HG03196 (cell line): ENCODE data around the gene PIMREG.
"Not testable (repeated sequence)": the region's sequence is repeated elsewhere in the genome, so short reads cannot be mapped to it uniquely, and the experiment has no call there.

Experiments used
- ATAC-seq: cut with Tn5 transposase; IDR thresholded peaks from one replicate; pipeline ENCODE4 v1.9.1; 2021; ENCODE audit not compliant: unreplicated experiment

PIMREG gene

DNA sequence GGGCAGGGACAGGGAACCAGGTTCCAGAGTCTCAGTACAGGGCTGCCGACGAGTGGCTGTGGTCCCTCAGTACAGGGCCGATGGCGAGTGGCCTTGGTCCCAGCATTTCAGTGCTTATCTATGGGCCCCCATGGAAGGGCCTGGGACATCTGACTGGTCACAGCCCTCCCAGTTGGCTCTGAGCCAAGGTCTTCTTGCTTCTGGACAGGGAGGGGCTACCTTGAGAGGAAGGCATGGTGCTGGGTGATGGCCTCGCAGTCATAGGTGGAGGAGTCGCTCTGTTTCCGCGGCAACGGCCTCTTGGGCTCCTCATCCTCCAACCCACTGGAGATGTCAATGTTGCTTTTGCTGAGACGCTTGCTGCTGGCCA lies 32.5 kb downstream of the PIMREG start:
- no peak for ATAC-seq

DNA sequence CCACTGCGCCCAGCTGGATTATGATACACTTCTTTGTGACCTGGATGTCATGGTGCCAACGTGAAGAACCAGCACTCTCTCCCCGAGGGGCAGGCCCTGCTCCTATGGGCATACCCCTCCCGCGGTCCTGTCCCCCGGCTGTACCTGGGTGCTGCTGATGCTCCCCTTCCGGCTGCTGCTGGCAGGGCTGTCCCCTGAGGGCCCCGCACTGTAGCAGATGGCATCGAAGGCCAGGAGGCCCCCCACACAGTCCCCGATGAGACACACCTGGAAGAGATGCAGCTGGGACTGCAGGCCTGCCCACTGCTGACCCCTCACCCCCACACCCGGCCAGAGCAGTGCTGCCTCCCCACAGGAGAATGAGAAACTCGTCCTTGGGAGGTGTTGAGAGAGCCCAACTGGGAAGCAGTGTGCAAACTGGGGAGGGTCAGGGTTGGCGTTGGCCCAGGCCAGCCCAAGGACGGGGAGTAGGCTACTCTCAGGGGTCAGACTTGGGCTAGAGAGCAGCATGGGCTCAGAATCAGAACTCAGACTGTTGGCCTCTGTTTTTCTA lies 33.7 kb downstream of the PIMREG start:
- no peak for ATAC-seq

DNA sequence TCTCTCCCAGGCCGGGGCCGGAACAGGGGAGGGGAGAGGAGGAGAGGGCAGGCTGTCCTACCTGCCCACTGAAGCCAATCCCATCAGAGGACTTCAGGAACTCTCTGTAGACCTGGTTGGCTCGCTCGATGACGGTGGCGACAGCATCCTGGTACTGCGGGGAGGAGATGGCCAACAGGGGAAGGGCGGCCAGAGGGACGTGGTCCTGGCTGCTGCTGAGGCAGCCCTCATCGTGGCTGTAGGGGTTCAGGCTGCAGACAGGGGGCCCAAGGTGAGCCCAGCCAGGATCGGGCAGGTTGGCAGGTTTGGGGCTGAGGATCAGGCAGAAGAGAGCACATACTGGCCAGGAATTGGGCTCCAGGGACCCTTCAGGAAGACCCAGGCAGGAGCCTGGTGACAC lies 34.2 kb downstream of the PIMREG start:
- ATAC-seq: no peak

DNA sequence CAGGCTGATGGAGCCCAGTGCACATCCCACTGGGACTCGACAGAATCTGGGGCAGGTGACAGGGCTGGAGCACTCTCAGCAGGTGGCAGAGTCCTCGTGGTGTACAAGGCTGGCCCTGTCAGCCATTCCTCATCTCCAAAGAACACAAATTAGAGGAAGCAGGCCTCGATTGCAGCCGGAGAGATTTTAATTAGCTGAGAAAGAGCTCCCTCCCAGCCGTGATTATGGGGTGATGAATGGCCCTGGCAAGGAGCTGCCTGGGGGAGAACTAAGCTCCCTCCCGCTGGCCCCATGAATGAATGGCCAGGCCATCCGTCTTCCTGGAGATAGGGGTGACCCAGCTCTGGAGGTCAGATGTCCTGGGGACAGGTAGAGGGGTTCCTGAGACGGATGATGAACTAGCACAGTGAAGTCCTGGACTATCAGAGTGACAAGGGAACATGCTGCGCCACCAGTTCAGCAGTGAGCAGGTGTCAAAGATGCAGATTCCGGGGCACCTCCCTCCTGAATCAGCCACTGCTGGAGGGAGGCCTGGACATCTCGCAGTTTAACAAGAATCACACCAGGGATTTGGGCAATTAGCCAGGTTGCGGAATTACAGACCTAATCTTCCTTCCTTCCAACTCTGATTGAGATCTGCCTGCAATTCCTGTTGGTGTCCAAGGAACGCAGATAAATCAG lies 35.5 kb downstream of the PIMREG start:
- ATAC-seq: no peak

DNA sequence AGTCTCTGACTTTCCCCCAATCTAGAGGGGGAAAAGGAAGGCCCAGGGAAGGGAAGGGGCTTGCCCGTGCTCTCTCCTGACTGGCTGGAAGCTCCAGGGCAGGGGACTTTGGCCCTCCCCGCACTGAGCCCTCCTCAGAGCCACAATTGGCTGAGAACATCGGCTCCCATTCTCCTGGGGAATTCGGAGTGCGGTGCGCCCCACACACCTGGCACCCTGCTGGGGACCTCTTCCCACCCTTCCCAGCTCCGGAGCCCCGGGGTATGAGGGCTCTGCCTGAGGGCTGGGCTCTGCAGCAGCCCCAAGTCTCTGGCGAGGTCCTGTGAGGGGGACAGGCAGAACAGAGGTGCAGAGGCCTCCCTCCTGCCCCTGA lies 36.0 kb downstream of the PIMREG start:
- no peak for ATAC-seq

DNA sequence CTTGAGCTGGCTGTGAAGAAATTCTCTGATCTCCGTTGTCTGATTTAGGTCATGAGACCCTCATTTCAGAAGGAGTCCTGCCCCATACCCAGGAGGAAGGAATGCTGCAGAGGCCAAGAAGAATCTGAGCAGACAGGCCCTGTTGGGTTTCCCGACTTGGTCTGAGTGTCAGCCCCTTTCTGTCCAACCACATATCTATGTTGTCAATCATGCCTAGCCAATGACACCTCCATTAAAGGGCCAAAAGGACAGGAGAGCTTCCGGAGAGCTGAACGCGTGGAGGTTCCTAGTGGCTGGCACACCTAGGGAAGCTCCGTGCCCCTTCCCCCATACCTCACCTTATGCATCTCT lies 37.8 kb downstream of the PIMREG start:
- ATAC-seq: no peak

DNA sequence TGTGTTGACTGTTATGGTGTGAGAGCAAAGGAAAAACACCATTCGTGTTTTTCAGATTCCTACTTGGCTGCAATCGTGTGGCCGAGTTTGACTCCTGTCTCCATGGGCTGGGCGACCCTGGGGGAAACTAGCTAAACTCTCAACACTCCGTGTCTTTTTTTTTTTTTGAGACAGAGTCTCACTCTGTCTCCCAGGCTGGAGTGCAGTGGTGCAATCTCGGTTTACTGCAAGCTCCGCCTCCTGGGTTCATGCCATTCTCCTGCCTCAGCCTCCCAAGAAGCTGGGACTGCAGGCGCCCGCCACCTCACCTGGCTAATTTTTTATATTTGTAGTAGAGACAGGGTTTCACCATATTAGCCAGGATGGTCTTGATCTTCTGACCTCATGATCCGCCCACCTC lies 38.5 kb downstream of the PIMREG start:
- not testable (repeated sequence) for ATAC-seq

DNA sequence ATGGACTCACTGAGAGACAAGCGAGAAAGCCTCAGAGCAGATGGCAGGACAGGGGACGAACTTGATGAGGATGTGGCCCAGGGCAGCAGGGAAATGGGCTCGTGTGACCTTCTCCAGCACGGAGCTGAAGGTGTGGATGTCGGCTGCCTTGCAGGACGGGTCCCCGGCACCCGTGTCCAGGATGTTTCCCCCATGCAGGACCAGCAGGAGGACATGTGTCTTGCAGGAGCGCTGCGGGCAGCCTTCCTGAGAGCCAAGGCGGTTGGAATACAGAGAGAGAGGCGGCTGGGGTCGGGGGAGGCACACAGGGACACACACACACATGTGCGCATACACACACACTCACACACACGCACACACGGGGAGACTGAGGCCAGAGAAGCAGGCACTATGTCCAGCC lies 39.3 kb downstream of the PIMREG start:
- no peak for ATAC-seq

DNA sequence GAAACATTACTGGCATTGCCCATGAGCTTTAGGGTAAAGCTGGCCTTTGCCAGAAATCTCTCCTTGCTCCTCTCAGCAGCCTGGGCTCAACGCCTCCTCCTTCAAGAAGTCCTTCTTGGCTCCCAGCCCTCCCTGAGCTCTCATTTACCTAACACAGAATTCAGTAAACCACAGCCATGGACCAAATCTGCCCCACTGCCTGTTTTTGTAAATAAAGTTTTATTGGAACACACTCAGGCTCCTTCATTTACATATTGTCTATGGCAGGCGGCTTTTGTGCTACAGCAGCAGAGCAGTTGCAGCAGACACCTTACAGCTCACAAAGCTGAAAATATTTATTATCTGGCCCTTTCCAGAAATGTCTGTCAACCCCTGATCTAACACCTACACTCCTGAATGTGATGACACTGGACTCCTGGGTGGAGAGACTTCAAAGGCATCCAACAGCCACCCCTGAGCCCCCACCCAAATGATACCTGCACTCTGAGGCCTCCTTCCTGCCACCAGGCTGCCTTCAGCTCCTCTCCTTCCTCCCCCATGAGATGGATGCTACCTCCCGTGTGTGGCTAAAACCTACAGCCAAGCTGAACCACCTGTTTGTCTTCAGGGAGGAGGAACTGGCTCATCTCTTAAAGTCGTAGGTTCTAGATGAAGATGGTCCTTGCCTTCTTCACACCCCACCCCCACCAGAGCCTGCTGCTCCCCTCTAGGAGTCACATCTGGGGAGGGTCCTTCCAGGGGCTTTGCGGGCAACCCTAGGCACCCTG lies 41.6 kb downstream of the PIMREG start:
- no peak for ATAC-seq

DNA sequence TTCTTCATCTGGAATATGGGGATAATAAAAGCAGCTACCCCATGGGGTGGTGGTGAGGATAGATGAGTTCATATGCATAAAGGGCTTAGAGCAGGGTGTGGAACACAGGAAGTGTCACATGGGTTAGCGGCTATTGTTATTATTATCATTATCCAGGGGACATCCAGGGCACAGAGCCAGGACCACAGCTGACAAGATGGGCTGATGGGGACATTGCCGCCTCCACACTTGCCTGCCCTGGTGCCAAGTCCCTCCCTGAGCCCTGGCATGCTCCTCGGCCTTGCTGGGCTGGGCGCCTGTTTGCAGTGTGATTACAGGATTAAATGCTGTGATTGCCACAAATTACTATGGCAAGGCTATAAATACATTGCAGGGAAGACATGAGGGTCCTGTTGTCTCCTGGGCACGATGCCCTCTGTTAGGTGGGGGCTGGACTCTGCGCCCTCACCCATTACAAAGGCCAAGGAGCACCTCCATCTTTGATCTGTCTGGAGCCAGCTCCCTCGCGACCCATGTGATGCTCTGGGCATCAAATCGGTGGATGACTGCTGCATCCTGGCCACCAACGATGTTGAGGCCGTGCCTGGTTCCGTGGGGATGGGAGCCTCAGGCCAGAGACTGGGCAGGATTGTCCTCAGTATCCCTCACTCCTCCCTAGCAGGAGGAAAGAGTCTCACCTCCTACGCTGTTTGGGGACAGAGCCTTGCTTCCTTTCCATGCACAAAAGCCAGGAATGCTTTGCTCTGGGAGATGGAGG lies 43.2 kb downstream of the PIMREG start:
- no peak for ATAC-seq

DNA sequence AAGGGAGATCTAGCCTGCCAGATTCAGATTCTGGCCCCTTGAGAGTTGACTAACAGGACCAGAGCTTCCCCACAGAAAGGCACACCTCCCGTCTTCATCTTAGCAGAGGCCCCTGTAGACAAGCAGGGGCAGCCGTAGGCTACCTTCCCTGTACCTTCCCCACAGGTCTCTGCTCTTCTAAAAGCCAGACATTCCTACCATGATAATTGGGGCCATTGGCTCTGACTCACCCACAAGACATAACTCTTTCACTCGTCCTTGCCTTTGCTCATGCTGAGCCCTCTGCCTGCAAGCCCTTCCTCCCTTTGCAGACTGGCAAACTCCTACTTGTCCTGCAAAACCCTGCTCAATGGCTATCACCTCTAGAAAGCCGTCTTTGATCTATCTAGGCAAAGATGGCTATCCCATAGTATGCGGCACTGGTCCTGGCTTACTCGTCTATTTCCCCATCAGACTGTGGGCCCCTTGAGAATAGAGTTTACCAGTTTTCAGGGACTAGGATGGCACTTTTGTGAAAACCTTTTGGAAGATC lies 43.8 kb downstream of the PIMREG start:
- no peak for ATAC-seq

DNA sequence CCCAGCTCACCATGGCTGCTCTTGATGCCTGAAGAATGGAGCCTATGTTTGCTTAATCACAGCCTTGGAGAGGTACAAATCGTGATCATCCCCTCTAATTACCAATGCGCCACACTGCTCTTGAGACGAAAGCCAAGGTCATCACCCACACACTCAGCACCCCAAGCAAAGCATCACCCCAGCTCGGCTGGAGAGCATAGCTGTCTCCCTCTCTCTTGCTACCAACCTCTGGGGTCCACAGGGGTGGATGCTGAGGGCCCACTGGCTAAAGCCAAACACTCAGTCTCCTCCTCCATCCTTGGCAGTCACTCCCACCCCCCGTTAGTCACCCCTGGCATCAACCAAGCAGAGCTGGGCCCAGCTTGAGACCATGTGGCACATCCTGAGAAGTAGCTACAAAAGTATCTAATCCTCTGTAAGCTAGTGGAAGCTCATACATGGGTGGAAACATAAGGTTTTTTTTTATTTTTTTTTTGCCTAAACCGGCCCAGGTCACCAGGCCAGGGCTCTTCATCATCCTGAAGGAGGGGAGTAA lies 44.8 kb downstream of the PIMREG start:
- ATAC-seq: no peak

DNA sequence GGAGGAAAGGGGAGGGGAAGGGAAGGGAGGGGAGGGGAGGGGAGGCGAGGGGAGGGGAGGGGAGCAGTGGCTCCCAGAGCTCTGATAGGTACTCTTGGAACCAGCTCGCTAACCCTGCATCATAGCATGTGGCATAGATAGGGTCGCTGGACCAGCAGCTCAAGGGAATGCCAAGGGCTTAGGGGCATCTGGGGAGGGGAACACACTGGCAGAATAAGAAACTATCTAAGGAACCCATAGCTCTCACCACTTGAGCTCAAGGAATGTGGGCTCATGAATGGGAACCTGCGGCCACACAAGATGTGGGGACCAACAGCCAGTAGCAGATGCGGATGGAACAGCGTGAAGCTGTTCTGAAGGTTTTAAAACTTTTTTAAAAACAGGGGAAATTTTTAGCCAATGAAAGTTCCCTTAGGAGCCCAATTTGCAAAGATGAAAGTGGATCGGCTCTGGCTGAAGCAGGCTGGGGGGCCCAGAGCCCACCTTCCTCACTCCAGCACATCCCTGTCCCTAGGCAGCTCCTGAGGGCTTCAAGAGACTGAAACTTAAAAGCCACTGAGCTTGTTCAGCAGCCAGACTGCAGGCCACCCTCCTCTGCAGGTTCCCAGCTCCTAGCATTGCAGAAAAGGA lies 46.9 kb downstream of the PIMREG start:
- ATAC-seq: no peak

DNA sequence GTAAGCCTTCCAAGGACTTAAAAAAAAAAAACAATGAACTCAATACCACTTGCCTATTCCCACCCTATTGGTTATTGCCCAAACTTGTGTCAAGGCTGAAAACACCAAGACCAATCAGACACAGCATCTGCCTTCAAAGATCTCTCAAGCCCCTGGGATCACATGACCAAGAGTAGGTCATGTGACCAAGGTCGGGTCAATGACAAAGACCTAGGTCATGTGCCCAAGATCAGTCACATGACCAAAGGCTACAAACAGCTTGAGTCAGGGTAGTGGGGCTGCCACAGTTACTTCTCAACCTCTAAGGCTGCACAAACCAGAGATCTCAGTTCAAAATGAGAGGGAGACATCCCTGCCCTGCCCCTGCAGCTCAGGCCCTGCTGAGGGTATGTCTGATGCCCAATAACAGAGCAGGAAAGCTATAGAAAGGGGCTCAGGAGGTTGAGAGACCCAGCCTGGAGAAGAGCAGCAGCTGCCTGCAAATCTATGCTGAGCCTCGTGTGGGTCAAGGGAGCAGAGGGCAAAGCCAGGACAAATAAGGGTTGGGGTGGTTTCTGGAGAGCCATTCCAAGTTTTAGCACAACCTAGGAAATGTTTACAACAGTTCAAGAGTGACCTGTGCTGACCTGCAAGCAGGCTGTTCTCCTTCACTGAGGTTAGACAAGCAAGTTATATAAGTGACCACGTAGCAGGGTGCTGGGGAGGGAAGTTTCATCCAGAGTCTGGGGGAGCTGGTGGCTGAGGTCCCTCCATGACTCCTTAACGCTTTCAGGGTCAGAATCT lies 48.8 kb downstream of the PIMREG start:
- ATAC-seq: no peak

DNA sequence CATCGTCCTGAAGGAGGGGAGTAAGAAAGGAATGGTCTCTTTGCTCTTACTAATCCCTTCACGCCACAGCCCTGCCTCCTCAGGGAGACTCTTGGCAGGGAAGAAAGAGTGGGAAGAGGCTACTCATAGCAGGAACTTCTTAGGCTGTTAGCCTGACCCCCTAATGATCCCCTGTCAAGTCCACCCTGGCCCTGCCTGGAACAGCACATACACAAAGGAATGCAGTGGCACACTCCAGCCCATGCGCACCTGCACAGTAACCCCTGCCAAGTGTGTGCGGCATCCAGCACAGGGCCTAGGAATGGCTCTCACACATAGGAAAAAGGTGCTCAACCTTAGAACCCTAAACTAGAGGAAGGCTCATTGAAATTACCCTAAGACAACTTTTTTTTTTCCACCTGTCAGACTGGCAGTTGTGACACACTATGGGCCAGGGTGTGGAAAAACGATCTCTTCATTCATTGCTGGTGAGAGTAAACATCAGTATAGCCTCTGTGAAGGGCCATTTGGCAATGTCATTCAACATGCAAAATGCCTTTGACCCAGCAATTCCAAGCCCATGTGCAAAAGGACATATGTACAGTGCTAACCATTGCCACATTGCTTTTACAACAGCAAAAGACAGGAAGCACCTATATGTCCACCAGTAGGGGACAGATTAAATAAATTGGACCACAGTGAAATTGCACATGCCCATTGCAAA lies 50.1 kb downstream of the PIMREG start:
- no peak for ATAC-seq

DNA sequence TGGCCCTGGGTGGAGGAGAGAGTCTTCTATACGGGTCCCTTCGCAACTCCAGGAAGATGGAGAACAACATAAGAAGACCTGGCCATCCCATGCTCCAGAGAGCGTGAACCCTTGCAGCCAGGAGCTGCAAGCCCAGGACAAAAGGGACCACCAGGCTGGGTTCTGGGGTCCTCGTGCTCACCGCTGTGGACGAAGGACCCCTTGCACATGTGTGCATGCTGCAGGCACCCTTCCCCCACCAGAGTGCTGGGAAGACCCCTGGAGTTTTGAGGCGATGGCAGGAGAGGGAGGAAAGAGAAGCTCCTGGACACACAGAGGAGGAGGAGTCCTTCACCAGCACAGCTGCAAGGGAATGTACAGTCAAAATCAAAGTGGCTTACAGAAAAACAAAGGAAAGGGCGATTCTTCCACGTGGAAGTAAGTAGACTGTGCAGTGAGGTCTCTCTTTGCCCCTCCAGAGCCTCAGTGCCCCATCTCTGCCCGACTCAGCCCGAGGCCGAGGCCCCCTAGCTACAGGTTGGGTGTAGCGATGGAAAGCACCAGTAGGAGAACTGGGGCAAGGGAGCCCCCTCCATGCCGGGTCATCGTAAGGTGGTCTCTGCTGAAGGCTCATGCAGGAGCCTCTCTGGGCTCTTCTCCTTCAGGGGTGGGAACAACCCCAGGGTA lies 51.3 kb downstream of the PIMREG start:
- ATAC-seq: no peak

DNA sequence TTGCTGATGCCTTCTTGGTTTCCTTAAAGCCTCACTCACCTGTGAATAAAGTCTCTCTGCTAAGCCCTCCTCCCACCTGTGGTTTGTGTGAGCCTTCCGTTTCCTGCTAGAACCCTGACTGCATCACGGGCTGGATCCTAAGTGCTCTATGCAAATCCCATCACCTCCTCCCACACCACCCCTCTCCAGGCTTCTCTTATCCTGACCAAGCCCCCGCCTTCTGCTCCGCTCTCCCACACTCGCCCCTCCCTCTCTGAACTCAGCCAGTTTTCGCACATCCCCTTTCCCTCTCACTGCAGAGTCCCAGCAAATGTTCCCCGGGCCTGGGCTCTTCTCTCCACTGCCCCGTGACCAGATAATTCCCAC lies 51.8 kb downstream of the PIMREG start:
- ATAC-seq: no peak

DNA sequence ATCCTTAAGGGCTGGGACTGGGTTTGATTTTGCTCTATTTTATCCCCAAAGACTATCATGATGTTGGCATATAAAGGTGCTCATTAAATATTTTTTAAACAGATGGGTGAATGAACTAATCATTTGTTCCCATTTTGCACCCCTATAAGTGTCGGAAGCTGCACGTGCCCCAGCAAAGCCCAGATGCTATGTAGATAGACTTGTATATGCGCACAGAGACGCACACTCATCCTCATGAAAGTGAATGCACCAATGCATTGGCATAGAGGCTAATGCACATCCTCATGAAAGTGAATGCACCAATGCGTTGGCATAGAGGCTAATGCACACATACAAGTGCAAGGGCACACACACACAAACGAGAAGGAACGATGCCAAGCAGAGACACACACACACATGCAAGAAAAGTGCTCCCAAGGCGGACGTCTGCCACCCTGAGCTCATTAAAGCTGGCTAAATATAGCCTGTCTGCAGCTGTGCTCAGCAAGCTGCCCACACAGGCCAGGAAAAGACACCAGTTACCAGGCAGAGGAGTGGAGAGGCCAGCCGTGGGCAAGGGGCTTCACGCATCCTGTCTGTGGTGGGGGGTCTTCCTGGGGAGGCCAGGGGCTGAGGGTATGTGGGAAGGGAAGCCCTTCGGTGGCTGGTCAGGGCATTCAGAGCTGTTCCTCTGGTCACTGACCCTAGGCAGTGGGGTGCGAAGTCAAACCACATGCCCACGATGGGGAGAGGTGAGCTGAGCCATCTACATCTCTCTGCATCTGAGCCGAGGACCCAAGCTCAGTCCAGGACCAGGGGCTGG lies 52.6 kb downstream of the PIMREG start:
- no peak for ATAC-seq
